Choroid plexus epithelial cell (primary cell): ENCODE results near the gene EBF4.
"Not testable (repeated sequence)": the region's sequence is repeated elsewhere in the genome, so short reads cannot be mapped to it uniquely, and the experiment has no call there.

Experiments
- DNase-seq: peaks from one replicate; pipeline ENCODE4 v3.0.0-alpha.2; 2010; ENCODE audit warnings: low read depth
- H3K4me3 ChIP-seq: 2 replicates; pipeline ENCODE4 v1.5.1; 2011; ENCODE audit warnings: low read depth, mild to moderate bottlenecking, control low read depth, low read length, moderate library complexity
- TF ChIP-seq, protein P1 (sequence below): conservative IDR thresholded peaks from 2 replicates; pipeline ENCODE4 v1.5.1; 2011; ENCODE audit warnings: low read depth, mild to moderate bottlenecking, control low read depth, inconsistent platforms, low read length, moderate library complexity

Gene EBF4

DNA sequence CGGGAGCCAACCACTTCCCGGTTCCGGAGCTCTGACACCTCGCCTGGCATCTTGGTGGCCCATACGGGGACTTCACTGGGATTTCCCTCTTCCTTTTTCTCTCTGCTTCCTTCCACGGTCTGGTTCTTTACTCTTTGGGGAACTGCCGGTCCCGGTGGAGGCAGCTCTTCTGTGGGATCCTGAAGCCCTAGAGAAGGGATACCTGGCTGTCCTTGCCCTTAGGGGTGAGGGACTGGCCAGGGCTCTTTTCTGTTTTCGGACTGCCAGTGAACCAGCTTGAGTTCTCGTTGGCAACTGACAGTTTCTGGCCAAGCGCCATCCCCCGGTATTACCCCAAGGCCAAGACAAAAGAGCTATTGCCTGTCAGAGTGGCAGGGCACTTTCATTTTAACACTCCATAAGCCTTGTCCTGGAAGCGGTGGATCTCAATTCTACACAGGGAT lies 108.7 kb downstream of the EBF4 start:
- no peak overlapping the region for H3K4me3 ChIP-seq
- DNase-seq: no peak
- TF ChIP-seq, protein P1, sequence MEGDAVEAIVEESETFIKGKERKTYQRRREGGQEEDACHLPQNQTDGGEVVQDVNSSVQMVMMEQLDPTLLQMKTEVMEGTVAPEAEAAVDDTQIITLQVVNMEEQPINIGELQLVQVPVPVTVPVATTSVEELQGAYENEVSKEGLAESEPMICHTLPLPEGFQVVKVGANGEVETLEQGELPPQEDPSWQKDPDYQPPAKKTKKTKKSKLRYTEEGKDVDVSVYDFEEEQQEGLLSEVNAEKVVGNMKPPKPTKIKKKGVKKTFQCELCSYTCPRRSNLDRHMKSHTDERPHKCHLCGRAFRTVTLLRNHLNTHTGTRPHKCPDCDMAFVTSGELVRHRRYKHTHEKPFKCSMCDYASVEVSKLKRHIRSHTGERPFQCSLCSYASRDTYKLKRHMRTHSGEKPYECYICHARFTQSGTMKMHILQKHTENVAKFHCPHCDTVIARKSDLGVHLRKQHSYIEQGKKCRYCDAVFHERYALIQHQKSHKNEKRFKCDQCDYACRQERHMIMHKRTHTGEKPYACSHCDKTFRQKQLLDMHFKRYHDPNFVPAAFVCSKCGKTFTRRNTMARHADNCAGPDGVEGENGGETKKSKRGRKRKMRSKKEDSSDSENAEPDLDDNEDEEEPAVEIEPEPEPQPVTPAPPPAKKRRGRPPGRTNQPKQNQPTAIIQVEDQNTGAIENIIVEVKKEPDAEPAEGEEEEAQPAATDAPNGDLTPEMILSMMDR: no peak

DNA sequence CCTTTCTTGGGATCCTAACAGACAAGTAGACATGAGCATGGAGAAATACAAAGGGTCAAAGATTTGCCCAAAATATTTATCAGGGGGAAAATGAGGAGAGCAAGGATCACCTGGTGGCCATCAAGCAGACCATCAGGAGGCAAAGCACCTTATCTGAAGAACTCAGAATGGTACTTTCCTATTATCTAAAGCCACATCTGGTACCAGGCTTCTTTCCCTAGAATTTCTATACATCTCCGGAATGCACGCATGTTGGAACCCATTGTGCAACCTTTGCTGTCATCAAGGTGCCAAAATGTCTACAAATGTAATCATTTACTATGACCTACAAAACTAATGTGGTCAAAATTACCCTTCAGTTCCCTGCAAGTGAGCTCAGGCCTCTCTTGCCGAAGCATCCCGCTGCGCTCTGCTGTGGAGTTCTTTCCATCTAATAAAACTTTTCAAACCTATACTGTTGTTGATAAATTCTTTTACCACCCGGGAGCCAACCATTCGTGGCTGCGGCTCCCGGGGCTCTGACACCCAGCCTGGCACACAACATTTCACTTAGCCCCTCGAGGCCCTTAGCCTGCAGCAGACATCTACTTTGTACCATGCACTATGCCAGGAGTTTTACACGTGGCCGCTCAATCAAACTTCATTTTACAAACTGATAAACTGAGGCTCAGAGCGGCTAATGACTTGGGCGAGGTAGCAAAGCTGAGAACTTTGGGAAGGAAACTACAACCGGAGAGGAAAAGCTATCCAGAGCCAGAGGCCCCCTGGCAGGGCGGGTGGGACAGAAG lies 111.7 kb downstream of the EBF4 start:
- DNase-seq: no peak
- TF ChIP-seq, protein P1: no peak
- no peak overlapping the region for H3K4me3 ChIP-seq

DNA sequence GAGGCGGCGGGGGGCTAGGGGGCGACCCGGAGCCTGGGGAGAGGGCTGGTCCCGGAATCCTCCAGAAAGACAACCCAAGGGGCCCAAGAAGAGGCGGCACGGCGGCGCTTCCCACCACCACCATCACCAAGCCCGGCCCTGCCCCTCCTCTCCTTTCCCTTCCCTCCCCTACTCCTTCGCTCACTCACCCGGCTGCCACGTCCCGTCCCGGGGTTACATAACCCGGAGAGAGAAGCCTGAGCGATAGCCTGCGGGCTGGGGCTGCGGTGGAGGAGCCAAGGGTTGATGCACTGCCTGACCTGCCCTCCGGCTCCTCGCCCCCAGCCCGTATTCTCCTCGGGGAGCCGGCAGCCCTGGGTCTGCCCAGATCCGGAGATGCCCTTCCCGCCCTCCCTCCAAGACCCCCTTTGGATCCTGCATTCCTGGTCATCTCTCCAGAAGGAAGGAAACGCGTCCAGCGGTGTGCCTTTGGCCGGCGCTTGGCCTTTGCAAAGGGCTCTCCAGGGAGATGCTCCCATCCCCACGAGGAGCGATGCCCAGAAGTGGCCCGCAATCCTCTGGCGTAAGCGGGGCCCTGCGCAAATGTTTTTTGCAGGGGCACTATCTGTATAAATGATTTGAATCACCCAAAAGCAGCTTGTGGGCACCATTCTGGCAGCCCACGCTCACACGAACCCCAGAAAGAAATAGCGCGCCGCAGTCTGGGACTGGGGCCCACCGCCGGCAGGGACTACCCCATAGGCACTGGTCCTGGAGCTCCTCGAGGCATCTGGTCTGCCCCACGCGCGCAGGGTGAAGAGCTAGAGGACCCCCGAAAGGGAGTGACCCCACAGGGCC lies 112.5 kb downstream of the EBF4 start:
- H3K4me3 ChIP-seq: no peak overlapping the region
- TF ChIP-seq, protein P1: no peak
- DNase-seq: no peak

- H3K4me3 ChIP-seq: no peak overlapping the region
- TF ChIP-seq, protein P1: no peak
- no peak for DNase-seq
These were observed 113.2 kb downstream of the EBF4 start for GRCh38 chr20:2805689-2806350.

DNA sequence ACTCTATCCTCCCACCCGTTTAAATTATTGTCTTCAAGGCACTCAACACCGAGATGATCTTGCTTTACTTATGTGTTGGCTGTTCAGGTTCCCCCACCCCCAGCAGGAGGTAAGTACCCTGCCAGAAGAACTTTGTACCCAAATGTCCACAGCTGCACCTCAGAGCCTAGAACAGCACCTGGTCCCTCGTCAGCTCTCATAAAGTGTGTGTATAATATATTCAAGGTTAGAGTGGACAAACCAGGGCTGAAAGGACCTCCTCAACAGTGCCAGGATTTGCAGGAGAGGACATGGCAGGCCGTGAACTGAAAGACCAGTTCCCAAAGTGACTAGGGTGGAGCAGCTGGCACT lies 113.7 kb downstream of the EBF4 start:
- DNase-seq: no peak
- H3K4me3 ChIP-seq: no peak overlapping the region
- TF ChIP-seq, protein P1: no peak

- DNase-seq: no peak
- TF ChIP-seq, protein P1: no peak
- no peak overlapping the region for H3K4me3 ChIP-seq
These were observed 114.4 kb downstream of the EBF4 start for GRCh38 chr20:2807019-2807418.

GRCh38 chr20:2807929-2808328 lies 115.3 kb downstream of the EBF4 start:
- not testable (repeated sequence) for DNase-seq, H3K4me3 ChIP-seq
